HepG2 (cell line): Measurements from ENCODE around the gene HOXD8. TPM values are rescaled to one million over a fixed set of nuclear protein-coding genes. Genes with fewer than 3 reads are reported as not detected.
A peak's percentile ranks its signal among the peaks of the same experiment; 100 is the strongest.

Experiments
- ATAC-seq: fragments of 200-7000 bp; cut with Tn5 transposase; 3 replicates; pipeline ENCODE4 v1.9.1; 2020; ENCODE audit warnings: mild to moderate bottlenecking, moderate library complexity
- BruUV-seq: library from RNA; stranded (reverse); fragments of 400-500 nt; replicated peaks from 2 replicates; lab custom pipeline; 2021; lab: Mats Ljungman, UMichigan
- CTCF ChIA-PET: fragments of 300-600 bp; formaldehyde crosslinking; extraction: SDS; loops from one replicate; lab custom pipeline; 2021; ENCODE audit warnings: low total read pairs, inconsistent platforms, low intra/inter-chr PET ratio; lab: Yijun Ruan, JAX
- POLR2A ChIA-PET: fragments of 350-600 bp; sonication (Branson Sonifier 250); formaldehyde crosslinking; loops from one replicate; lab custom pipeline; 2020; ENCODE audit warnings: antibody characterized with exemption, inconsistent platforms; lab: Yijun Ruan, JAX
- DNase-seq: peaks from one replicate; pipeline ENCODE4 v3.0.0-alpha.2; 2015; ENCODE audit warnings: low spot score
- FAIRE-seq: peaks from 3 replicates; lab custom pipeline; 2011; peaks lifted over from hg19 to GRCh38; lab: Jason Lieb, UNC
- H2AFZ ChIP-seq: one replicate; pipeline ENCODE4 v1.6.1; 2011; ENCODE audit warnings: low read length, inconsistent platforms
- H3K27ac ChIP-seq: fragments of 300-600 bp; 3 replicates; pipeline ENCODE4 v1.8.0; 2011; ENCODE audit warnings: mixed run types, mild to moderate bottlenecking, mixed read lengths, low read length, inconsistent platforms; ENCODE audit not compliant: insufficient read depth; ENCODE audit errors: extremely low read length
- H3K27me3 ChIP-seq, 2 experiments: fragments of 200-600 bp in 1 of 2; 2 replicates in 1 of 2; 3 replicates in 1 of 2; pipeline versions ENCODE4 v1.6.0 to v1.8.0; 2011; ENCODE audit warnings: low read length in 2 of 2, mild to moderate bottlenecking in 2 of 2, moderate library complexity in 2 of 2, inconsistent platforms in 1 of 2; ENCODE audit not compliant: insufficient read depth in 2 of 2, control insufficient read depth in 1 of 2
- H3K36me3 ChIP-seq, 2 experiments: fragments of 200-600 bp in 1 of 2; replicated peaks in 1 of 2; 2 replicates in 1 of 2; 3 replicates in 1 of 2; pipeline versions ENCODE4 v1.5.1 to v1.8.0; 2011; ENCODE audit warnings: low read length in 2 of 2, inconsistent platforms in 1 of 2; ENCODE audit not compliant: insufficient read depth in 2 of 2, control insufficient read depth in 1 of 2
- H3K4me1 ChIP-seq: 2 replicates; pipeline ENCODE4 v1.5.1; 2012; ENCODE audit warnings: low read length, inconsistent platforms; ENCODE audit not compliant: insufficient read depth
- H3K4me2 ChIP-seq: 2 replicates; pipeline ENCODE4 v1.6.0; 2011; ENCODE audit warnings: low read depth, low read length, inconsistent platforms
- H3K4me3 ChIP-seq, 3 experiments: fragments of 200-600 bp in 1 of 3; sonication (generic), shearing (Covaris generic) in 1 of 3; replicated peaks in 1 of 3; 2 replicates each; pipeline ENCODE4 v1.5.1; 2011 to 2016; ENCODE audit warnings: low read length in 3 of 3, inconsistent platforms in 2 of 3, low read depth in 2 of 3, mild to moderate bottlenecking in 2 of 3, control low read depth in 1 of 3, mixed read lengths in 1 of 3; ENCODE audit not compliant: insufficient read depth in 1 of 3
- H3K79me2 ChIP-seq: one replicate; pipeline ENCODE4 v1.6.1; 2011; ENCODE audit warnings: low read length, inconsistent platforms; ENCODE audit not compliant: insufficient read depth
- H3K9ac ChIP-seq: 2 replicates; pipeline ENCODE4 v1.6.0; 2011; ENCODE audit warnings: mild to moderate bottlenecking, low read depth, low read length, inconsistent platforms; ENCODE audit not compliant: insufficient read depth
- H3K9me3 ChIP-seq: 2 replicates; pipeline ENCODE4 v1.5.1; 2012; ENCODE audit warnings: mild to moderate bottlenecking, low read length
- H4K20me1 ChIP-seq: 2 replicates; pipeline ENCODE4 v1.6.0; 2011; ENCODE audit warnings: inconsistent platforms, mild to moderate bottlenecking, low read length, moderate library complexity; ENCODE audit not compliant: insufficient read depth
- ETV6 ChIP-seq: sonication (generic); formaldehyde crosslinking; conservative IDR thresholded peaks from 2 replicates; pipeline ENCODE4 v1.4.0; 2020; ENCODE audit warnings: missing genetic modification reagents
- IRX3 ChIP-seq: sonication (generic); formaldehyde crosslinking; IDR thresholded peaks from 2 replicates; pipeline ENCODE4 v1.8.1; 2023; ENCODE audit warnings: mild to moderate bottlenecking, low read depth, missing genetic modification reagents, borderline replicate concordance
- JUND ChIP-seq: sonication (generic); formaldehyde crosslinking; IDR thresholded peaks from 2 replicates; pipeline ENCODE4 v1.8.0; 2022; ENCODE audit warnings: mild to moderate bottlenecking, missing genetic modification reagents
- PHB2 ChIP-seq: fragments of 450-650 bp; IDR thresholded peaks from 2 replicates; pipeline ENCODE4 v1.6.1; 2018; ENCODE audit not compliant: partially characterized antibody
- PHF21A ChIP-seq: sonication (generic); formaldehyde crosslinking; IDR thresholded peaks from 2 replicates; pipeline ENCODE4 v1.5.0; 2020; ENCODE audit warnings: mild to moderate bottlenecking, missing genetic modification reagents
- ZNF280B ChIP-seq: sonication (generic); formaldehyde crosslinking; IDR thresholded peaks from 2 replicates; pipeline ENCODE4 v1.5.0; 2020; ENCODE audit warnings: missing genetic modification reagents, mild to moderate bottlenecking, borderline replicate concordance
- ZNF3 ChIP-seq: IDR thresholded peaks from 2 replicates; pipeline ENCODE4 v1.7.0; 2017; ENCODE audit warnings: inconsistent platforms
- WGBS: methylation state at CpG from one replicate; pipeline ENCODE4 v1.1.6; 2017; ENCODE audit warnings: low lambda C conversion rate; 5-methylcytosine and 5-hydroxymethylcytosine counted together
- in situ Hi-C: cut with HindIII; loops from 2 replicates; pipeline ENCODE4 v1.10.0; 2017; ENCODE audit warnings: low pct_unique_long_range_greater_than_20kb; ENCODE audit not compliant: extremely low pct_ligation_motif_present
- intact Hi-C: fragments of 100-400 bp; cut with micrococcal nuclease; formaldehyde crosslinking; loops from one replicate; pipeline ENCODE4 v1.10.0; 2022; ENCODE audit not compliant: unreplicated experiment
- polyA plus RNA-seq, 8 experiments: library from polyadenylated mRNA; depleted of rRNA in 3 of 8; stranded (reverse) in 7 of 8; unstranded in 1 of 8; fragments of >200 nt; fragmentation: Illumina TruSeq in 4 of 8; extraction: Trizol in 4 of 8; gene quantifications; 2 replicates each; pipeline versions ENCODE4 v1.2.1 to v1.2.3, GENCODE V29; 2011 to 2016; ENCODE audit warnings: low read depth in 4 of 8, missing spikeins in 1 of 8, mixed read lengths in 1 of 8; ENCODE audit not compliant: insufficient read depth in 1 of 8
- total RNA-seq, 5 experiments: library from RNA; depleted of rRNA; stranded (reverse); fragments of >200 nt; fragmentation: Illumina TruSeq; extraction: Trizol; gene quantifications; 2 replicates each; pipeline ENCODE4 v1.2.3, GENCODE V29; 2016; ENCODE audit warnings: low read depth in 1 of 5

HOXD8 gene
- total and polyA plus RNA-seq, 2 of the 13 experiments (the other 11 are each of a cell fraction or from before 2014, with no cell fraction given): not detected

- TF ChIP-seq ZNF280B (no peak), PHF21A (CRISPR knock-in tag) (no peak), PHB2 (no peak), ZNF3 (CRISPR knock-in tag) (no peak), IRX3 (CRISPR knock-in tag) (no peak)
Observed at GRCh38 chr2:176130957-176131847, 1.7 kb downstream of the HOXD8 start (continued).

- 20% methylated on average over 4 of the region's 4 CpGs for WGBS
- Histone ChIP-seq H3K9me3 (no peaks in the 10 kb centered on the region), H3K27me3 (peaks cover 12 to 84% of the 10 kb centered on the region in 2 experiments), H3K4me2 (peak overlapping the region; percentile 51), H3K4me3 (0 out of 6 replicates have a peak overlapping the region, but pooled peaks of 1 of the 3 experiments have one; percentile 8), H3K27ac (no peak overlapping the region), H3K4me1 (no peaks in the 10 kb centered on the region), H4K20me1 (no peaks in the 10 kb centered on the region), H3K79me2 (no peaks in the 10 kb centered on the region), H2AFZ (no peak overlapping the region), H3K36me3 (no peaks in the 10 kb centered on the region), H3K9ac (no peak overlapping the region)
- no TSS peak for BruUV-seq
- intact Hi-C loops (no loop called here), in situ Hi-C loops (no loop called here)
- DNase-seq: no peak
- TF ChIP-seq JUND (CRISPR knock-in tag) (no peak), ETV6 (CRISPR knock-in tag) (no peak)
- ChIA-PET POLR2A (no interaction called here), CTCF (no interaction called here)
- no peak for ATAC-seq
- no peak for FAIRE-seq
Observed at GRCh38 chr2:176131848-176132158, 2.3 kb downstream of the HOXD8 start.
